T follicular helper cell (primary cell): ENCODE measurements around the gene ZNF219.

Source experiments
- DNase-seq: peaks from one replicate; pipeline ENCODE4 v3.0.0-alpha.2; 2020; ENCODE audit warnings: low read depth

ZNF219 gene

GRCh38 chr14:21069388-21070082, 28.9 kb downstream of the ZNF219 start:
- DNase-seq, result no peak

GRCh38 chr14:21068521-21069387, 29.7 kb downstream of the ZNF219 start:
- peak; percentile 34 for DNase-seq

DNA sequence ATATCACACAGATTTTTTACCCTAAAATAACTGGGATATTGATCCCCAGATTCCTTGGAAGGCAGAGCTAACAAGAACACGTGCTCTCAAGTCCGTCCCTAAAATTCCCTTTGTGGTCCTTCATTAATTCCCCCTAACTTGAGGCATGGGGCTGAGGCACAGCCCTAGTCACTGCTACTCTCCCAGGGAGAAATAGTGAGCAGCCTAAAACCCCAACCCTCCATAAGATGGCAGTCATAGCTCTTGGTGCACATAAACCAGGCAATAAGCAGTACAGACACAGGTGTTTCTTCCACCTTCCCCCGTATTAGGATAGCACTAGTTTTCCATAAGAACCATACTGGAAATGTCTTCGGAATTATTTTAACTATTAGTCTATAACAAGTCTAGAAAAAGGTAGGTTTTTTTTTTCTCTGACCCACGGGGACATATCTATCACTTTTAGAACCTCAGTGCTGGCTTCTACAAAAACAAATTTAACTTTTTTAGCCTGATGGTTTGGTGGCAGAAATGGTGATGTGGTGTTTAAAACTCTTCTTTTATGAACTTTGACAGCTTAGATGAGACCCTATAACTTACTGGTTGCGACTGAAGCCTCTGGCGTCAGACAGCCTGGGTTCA, 31.5 kb downstream of the ZNF219 start:
- no peak for DNase-seq

- DNase-seq, result no peak
Observed at GRCh38 chr14:21063479-21063878, 35.0 kb downstream of the ZNF219 start.

GRCh38 chr14:21061347-21061668, 37.1 kb downstream of the ZNF219 start:
- no peak for DNase-seq

- DNase-seq, result no peak
Observed at GRCh38 chr14:21060614-21061346, 37.7 kb downstream of the ZNF219 start.

GRCh38 chr14:21059842-21060613, 38.4 kb downstream of the ZNF219 start:
- no peak for DNase-seq

GRCh38 chr14:21058903-21059302, 39.6 kb downstream of the ZNF219 start:
- DNase-seq, result no peak

DNA sequence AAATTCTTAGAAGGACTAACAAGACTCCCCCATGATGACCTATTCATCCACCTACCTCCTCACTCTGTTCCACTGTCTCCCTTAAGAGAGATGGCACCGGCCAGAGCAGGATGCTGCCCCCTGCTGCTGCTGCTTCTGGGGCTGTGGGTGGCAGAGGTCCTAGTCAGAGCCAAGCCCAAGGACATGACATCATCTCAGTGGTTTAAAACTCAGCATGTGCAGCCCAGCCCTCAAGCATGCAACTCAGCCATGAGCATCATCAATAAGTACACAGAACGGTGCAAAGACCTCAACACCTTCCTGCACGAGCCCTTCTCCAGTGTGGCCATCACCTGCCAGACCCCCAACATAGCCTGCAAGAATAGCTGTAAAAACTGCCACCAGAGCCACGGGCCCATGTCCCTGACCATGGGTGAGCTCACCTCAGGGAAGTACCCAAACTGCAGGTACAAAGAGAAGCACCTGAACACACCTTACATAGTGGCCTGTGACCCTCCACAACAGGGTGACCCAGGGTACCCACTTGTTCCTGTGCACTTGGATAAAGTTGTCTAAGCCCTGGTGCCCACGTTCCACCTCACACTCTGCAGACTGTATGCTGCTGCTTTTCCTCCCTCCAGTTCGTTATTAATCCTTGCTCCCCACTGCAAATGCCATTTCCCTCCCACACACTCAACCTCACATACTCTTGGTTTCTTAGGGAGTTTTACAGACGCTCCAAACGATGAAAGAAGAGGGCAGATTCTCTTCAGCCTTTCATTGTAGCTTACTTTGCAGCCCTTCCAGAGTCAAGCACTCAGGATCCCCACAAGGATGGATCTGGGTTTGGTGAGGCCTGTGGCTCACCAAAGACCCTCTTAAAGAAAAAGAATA, 40.4 kb downstream of the ZNF219 start, which contains the start of gene RNASE8:
Gene RNASE8, plus strand, starts transcription at position 20 of the 873 bp plus-strand sequence. Its CDS starts 71 bp downstream, at position 91.
- DNase-seq, result no peak

DNA sequence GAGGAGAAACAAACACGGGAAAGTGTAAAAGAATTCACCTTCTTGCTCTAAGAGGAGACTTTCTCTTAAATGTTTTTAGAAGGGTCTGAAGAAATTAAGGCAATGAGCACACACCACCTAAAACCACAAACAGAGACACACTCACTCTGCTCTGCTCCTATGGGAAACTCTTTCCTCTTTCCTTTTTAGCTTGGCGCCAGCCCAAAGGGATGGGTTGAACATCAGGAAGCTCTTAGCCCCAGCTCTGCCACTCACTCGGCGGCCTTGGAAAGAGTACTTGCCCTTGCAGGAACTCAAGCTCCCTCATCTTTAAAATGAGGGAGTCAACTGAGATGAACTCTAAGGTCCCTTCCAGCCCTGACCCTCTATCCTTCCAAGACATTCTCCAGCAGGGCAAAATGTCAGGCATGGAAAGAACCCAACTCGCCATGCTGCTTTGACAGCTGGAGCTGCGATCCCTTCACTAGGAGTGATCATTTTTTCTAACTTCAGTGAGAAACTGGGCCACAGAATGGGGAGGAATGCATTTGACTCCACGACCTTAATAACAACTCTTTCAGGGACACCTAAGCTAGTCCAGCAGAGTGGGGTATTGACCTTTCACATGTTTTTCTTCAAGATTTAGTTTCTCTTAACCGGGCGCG, 41.8 kb downstream of the ZNF219 start:
- no peak for DNase-seq

DNA sequence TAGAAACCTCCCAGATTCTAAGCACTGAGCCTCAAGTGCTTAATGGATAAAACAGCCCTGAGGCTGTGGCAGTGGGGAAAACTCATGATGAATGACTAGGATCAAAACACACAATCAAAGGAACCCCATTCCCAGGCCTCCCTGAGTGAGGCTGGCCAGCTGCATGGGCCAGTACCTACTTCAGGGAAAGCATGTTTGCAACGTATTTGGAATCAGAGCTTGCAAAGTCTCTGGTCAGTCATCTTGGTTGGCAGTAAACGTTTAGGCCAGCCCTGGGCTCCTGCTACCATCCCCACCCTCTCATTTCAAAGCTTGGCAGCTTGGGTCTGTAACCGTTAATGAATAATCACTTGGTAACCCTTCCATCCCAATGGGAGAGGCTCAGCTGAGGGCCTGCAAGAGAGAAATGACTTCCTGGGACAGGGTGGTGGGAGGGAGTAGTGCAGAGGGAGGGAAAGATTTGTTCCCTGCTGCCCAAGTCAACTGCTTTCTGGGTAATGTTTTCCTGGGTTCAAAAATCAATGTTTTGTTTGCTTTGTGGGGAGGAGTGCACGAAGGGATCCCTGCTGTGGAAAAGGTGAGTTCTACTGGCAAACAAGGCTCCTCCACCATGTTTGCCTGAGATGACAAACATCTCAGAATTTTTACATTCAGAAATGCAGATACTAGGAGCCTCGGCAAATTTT, 42.9 kb downstream of the ZNF219 start:
- DNase-seq, result no peak

- DNase-seq, result no peak
Observed at GRCh38 chr14:21054768-21055145, 43.7 kb downstream of the ZNF219 start.

DNA sequence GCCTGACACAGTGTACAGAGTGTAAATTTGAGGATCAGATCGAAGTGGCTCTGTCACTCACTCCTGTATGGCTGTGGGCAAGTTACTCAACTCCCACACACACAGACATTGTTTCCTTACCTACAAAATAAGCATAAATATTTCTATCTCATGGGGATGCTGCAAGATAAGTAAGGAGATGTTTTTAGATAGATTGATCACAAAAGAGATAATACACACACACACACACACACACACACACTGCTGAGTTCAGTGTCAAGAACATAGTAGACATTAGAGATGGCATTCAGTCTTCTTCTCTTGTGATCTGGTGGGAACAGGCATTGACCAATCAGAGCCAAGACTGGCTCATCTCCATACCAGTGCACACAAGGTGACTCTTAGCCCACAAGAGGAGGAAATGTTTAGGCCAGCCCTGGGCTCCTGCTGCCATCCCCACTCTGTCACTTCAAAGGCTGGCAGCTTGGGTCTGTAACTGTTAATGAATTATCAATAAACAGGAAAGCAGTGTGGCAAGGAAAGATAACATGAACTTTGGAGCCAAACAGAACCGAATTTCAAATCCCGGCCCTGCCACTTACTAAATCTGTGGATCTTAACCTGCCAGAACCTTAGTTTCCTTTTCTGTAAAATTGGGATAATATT, 44.2 kb downstream of the ZNF219 start:
- no peak for DNase-seq

DNA sequence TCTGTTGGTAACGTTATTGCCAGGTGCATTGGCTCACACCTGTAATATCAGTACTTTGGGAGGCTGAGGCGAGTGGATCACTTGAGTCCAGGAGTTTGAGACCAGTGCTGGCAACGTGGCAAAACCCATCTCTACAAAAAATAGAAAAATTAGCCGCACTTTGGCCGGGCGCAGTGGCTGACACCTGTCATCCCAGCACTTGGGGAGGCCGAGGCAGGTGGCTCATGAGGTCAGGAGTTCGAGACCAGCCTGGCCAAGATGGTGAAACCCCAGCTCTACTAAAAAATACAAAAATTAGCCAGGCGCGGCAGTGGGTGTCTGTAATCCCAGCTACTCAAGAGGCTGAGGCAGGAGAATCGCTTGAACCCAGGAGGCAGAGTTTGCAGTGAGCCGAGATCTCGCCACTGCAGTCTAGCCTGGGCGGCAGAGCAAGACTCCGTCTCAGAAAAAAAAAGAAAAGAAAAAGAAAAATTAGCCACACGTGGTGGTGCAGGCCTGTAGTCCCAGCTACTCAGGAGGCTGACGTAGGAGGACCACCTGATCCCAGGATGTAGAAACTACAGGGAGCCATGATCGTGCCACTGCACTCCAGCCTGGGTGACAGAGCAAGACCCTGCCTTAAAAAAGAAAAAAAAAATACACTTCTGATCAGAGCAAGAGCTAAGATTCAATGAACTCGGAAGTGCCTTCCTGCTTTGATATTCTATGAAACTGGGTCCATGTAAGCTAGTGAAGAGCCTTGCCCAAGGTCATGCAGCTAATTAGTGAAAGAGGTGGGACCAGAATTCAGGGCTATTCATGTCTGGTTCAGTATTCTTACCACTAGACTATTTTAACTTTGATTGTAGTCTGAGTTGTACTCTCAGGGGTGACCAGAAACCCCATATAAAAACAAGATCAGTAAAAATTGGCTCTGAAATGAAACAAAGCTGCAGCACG, 45.0 kb downstream of the ZNF219 start:
- DNase-seq, result no peak

DNA sequence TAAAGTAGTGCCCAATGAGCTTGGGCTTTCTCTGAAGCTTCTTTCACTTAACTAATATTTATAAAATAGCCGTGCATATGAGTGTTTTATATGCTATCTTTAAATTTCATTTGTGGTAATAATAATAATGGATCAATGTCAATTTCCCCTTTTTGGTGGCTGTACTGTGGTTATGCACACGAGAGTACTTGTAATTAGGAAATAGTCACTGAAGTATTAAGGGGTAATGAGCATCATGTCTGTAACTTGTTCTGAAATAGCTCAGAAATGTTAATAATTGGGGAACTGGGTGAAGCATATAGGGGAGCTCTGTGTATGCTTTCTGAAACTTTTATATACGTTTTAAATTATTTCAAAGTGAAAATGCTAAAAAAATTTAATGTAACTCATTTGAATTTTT, 47.9 kb downstream of the ZNF219 start:
- no peak for DNase-seq

DNA sequence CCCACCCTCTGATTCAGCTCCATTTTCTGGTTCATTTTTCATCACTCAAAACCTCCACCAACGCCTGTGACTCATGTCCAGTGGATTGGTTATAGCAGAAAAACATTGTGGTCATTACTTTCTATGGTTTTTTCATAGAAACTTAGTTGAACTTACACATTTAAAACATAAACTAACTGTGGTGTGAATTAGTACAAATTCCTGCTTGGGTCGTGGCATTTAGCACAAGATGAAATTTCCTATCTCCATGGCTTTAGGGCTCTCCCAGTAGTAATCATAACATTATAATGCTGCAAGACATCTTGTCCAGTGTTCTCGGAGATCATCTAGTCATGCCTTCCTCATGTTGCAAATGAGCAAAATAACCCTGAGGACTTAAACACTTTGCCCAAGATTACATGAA, 49.2 kb downstream of the ZNF219 start:
- no peak for DNase-seq

DNA sequence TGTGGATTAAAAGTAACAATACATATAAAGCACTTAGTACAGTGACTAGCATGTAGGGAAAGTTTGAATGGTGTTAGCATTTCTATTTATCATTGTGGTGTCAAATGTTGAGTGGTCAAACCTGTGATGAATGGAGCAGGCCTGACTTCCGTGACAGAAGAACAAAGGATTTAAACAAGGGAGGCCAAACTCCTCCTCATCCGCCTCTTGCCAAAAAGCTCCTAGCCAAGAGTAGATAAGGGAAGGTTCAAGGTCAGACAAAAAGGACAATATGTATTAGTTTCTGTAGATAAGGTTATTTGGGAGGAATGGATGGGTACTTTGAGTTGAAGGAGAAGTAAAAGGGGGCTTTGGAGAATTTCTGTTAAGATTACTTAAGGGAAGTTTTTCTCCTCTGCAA, 49.8 kb downstream of the ZNF219 start:
- DNase-seq, result no peak

DNA sequence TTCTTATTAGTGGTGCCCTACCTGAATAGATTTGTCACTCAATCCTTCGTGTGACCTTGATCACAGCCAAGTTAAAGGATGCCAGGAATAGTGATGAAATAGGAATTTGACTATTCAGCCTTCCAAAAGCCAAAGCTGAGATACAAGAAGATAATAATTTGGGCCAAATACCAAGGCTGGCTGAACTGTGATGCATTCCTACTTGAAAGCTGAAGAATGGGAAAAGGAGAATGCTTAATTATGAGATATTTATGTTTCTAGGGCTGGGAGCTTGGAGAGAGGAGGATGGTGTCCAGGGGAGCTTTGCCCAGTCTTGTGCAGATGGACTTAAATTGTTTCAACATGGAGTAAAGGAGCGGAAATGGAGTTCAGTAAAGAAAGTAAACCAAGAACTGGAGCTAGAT, 51.1 kb downstream of the ZNF219 start:
- no peak for DNase-seq
